Measurements from ENCODE around the gene CAV1.

The CAV1 gene

GRCh38 chr7:116528008-116528789, 3.4 kb downstream of the CAV1 start:
- TF ChIP-seq CTCF (IDR thresholded peaks at IDR 0.05; ENCODE audit: low read depth, low read length), result no peak
- peak overlapping the region in 1 of 2 donors; percentile 91 for H3K4me3 ChIP-seq (replicated peaks in 1 of 2; ENCODE audit: low read depth in 2 of 2, low read length in 2 of 2)
- DNase-seq (ENCODE audit: low read depth in 2 of 2), result peak; percentile 96

- DNase-seq (ENCODE audit: low read depth in 2 of 2), result no peak
- no peak for TF ChIP-seq CTCF (IDR thresholded peaks at IDR 0.05; ENCODE audit: low read depth, low read length)
- peak overlapping the region in 1 of 2 donors; percentile 33 for H3K4me3 ChIP-seq (replicated peaks in 1 of 2; ENCODE audit: low read depth in 2 of 2, low read length in 2 of 2)
These were observed 4.4 kb downstream of the CAV1 start for GRCh38 chr7:116529250-116529649.

- H3K4me3 ChIP-seq (replicated peaks in 1 of 2; ENCODE audit: low read depth in 2 of 2, low read length in 2 of 2), result peak overlapping the region in 1 of 2 donors; percentile 8
These were observed 5.4 kb downstream of the CAV1 start for GRCh38 chr7:116530107-116530820.

GRCh38 chr7:116532102-116532688, 7.4 kb downstream of the CAV1 start:
- H3K4me3 ChIP-seq (replicated peaks in 1 of 2; ENCODE audit: low read depth in 2 of 2, low read length in 2 of 2), result no peak overlapping the region
- DNase-seq (ENCODE audit: low read depth in 2 of 2), result no peak
- TF ChIP-seq CTCF (IDR thresholded peaks at IDR 0.05; ENCODE audit: low read depth, low read length), result no peak

More at GRCh38 chr7:116530107-116530820, 5.4 kb downstream of the CAV1 start:
- DNase-seq (ENCODE audit: low read depth in 2 of 2), result no peak
- TF ChIP-seq CTCF (IDR thresholded peaks at IDR 0.05; ENCODE audit: low read depth, low read length), result no peak

GRCh38 chr7:116534790-116535189, 10.0 kb downstream of the CAV1 start:
- TF ChIP-seq CTCF (IDR thresholded peaks at IDR 0.05; ENCODE audit: low read depth, low read length), result no peak
- peak in 1 of 2 donors; percentile 59 for DNase-seq (ENCODE audit: low read depth in 2 of 2)
- no peak overlapping the region for H3K4me3 ChIP-seq (replicated peaks in 1 of 2; ENCODE audit: low read depth in 2 of 2, low read length in 2 of 2)

- DNase-seq (ENCODE audit: low read depth in 2 of 2), result no peak
- TF ChIP-seq CTCF (IDR thresholded peaks at IDR 0.05; ENCODE audit: low read depth, low read length), result no peak
- H3K4me3 ChIP-seq (replicated peaks in 1 of 2; ENCODE audit: low read depth in 2 of 2, low read length in 2 of 2), result no peak overlapping the region
These were observed 10.6 kb downstream of the CAV1 start for GRCh38 chr7:116535416-116535815.
